PC-9 (cell line): Measurements from ENCODE around the gene LAMA2. TPM values are rescaled to one million over a fixed set of nuclear protein-coding genes. Genes with fewer than 3 reads are reported as not detected.
A peak's percentile ranks its signal among the peaks of the same experiment; 100 is the strongest.
"Not testable (repeated sequence)": the region's sequence is repeated elsewhere in the genome, so short reads cannot be mapped to it uniquely, and the experiment has no call there.

Experiments
- BruUV-seq: library from RNA; stranded (reverse); fragments of 400-500 nt; replicated peaks from 2 replicates; lab custom pipeline; 2021; lab: Mats Ljungman, UMichigan
- CTCF ChIA-PET: fragments of 300-600 bp; sonication (Branson Sonifier 250); formaldehyde crosslinking; loops from one replicate; lab custom pipeline; 2022; ENCODE audit warnings: antibody characterized with exemption; lab: Charles Lee
- POLR2A ChIA-PET: fragments of 300-600 bp; sonication (Branson Sonifier 250); formaldehyde crosslinking; loops from one replicate; lab custom pipeline; 2022; ENCODE audit warnings: antibody characterized with exemption; ENCODE audit not compliant: unreplicated experiment; lab: Charles Lee
- DNase-seq, 2 experiments: peaks; one replicate each; pipeline versions ENCODE4 v3.0.0 to v3.0.0-alpha.2; 2015 to 2022; ENCODE audit warnings: mixed read lengths in 1 of 2
- H2AFZ ChIP-seq: fragments of 200-600 bp; sonication (generic); 2 replicates; pipeline ENCODE4 v1.8.1; 2017; ENCODE audit warnings: antibody characterized with exemption
- H3F3A ChIP-seq: fragments of 200-600 bp; sonication (generic); 2 replicates; pipeline ENCODE4 v1.8.1; 2017; ENCODE audit warnings: antibody characterized with exemption, mild to moderate bottlenecking, low read depth; ENCODE audit not compliant: insufficient read depth
- H3K27ac ChIP-seq: fragments of 200-600 bp; sonication (generic); 2 replicates; pipeline ENCODE4 v1.6.1; 2016; ENCODE audit warnings: mixed run types
- H3K27me3 ChIP-seq: fragments of 200-600 bp; sonication (generic); 2 replicates; pipeline ENCODE4 v1.6.1; 2016; ENCODE audit warnings: low read depth, mixed run types; ENCODE audit not compliant: insufficient read depth
- H3K36me3 ChIP-seq: fragments of 200-600 bp; sonication (generic); 2 replicates; pipeline ENCODE4 v1.6.1; 2016; ENCODE audit warnings: low read depth, mixed run types
- H3K4me1 ChIP-seq: fragments of 200-600 bp; sonication (generic); replicated peaks from 2 replicates; pipeline ENCODE4 v1.6.1; 2016; ENCODE audit warnings: mixed run types; ENCODE audit not compliant: insufficient read depth
- H3K4me2 ChIP-seq: fragments of 200-600 bp; sonication (generic); 2 replicates; pipeline ENCODE4 v1.6.1; 2017; ENCODE audit warnings: mixed run types
- H3K4me3 ChIP-seq: fragments of 200-600 bp; sonication (generic); 2 replicates; pipeline ENCODE4 v1.6.1; 2016; ENCODE audit warnings: mixed run types
- H3K79me2 ChIP-seq: fragments of 200-600 bp; sonication (generic); 2 replicates; pipeline ENCODE4 v1.6.1; 2017; ENCODE audit warnings: low read depth, mixed run types
- H3K9me2 ChIP-seq: fragments of 200-600 bp; sonication (generic); 2 replicates; pipeline ENCODE4 v1.8.1; 2017; ENCODE audit warnings: mild to moderate bottlenecking; ENCODE audit not compliant: insufficient read depth
- H3K9me3 ChIP-seq: fragments of 200-600 bp; sonication (generic); 2 replicates; pipeline ENCODE4 v1.8.1; 2016; ENCODE audit warnings: low read depth; ENCODE audit not compliant: insufficient read depth
- H4K20me1 ChIP-seq: fragments of 200-600 bp; sonication (generic); 2 replicates; pipeline ENCODE4 v1.8.1; 2017; ENCODE audit not compliant: insufficient read depth
- CTCF ChIP-seq: fragments of 200-600 bp; sonication (generic); conservative IDR thresholded peaks from 2 replicates; pipeline ENCODE4 v1.6.1; 2017; ENCODE audit warnings: mixed run types, antibody characterized with exemption, mild to moderate bottlenecking, moderate library complexity
- EZH2 ChIP-seq: fragments of 200-600 bp; sonication (generic); IDR thresholded peaks from 2 replicates; pipeline ENCODE4 v1.8.0; 2017; ENCODE audit warnings: antibody characterized with exemption, low read depth
- intact Hi-C: fragments of 100-400 bp; cut with micrococcal nuclease; formaldehyde crosslinking; loops from one replicate; pipeline ENCODE4 v1.10.0; 2022; ENCODE audit not compliant: unreplicated experiment
- total RNA-seq: library from RNA; stranded (reverse); gene quantifications from 2 replicates; pipeline ENCODE4 v1.2.3, GENCODE V29; 2021

The LAMA2 gene
- total RNA-seq, 1 experiment from 2014 or later: 2.8 TPM

- POLR2A ChIA-PET: no interaction called here
- CTCF ChIA-PET: no interaction called here
- H3K36me3 ChIP-seq: no peaks in the 10 kb centered on the region
- no peaks in the 10 kb centered on the region for H3K79me2 ChIP-seq
- no peaks in the 10 kb centered on the region for H3K27me3 ChIP-seq
- BruUV-seq: no TSS peak
- no peak overlapping the region for H3K4me2 ChIP-seq
- H3K4me3 ChIP-seq: no peak overlapping the region
- H3K27ac ChIP-seq: no peak overlapping the region
- H3K9me3 ChIP-seq: no peaks in the 10 kb centered on the region
- no peak for DNase-seq
- H4K20me1 ChIP-seq: no peaks in the 10 kb centered on the region
- H2AFZ ChIP-seq: no peak overlapping the region
- H3K9me2 ChIP-seq: no peaks in the 10 kb centered on the region
- TF ChIP-seq EZH2 (no peak), CTCF (no peak)
- intact Hi-C loops: no loop called here
- no peaks in the 10 kb centered on the region for H3F3A ChIP-seq
- no peaks in the 10 kb centered on the region for H3K4me1 ChIP-seq
Observed at GRCh38 chr6:129153257-129153656, 270.3 kb downstream of the LAMA2 start.

DNA sequence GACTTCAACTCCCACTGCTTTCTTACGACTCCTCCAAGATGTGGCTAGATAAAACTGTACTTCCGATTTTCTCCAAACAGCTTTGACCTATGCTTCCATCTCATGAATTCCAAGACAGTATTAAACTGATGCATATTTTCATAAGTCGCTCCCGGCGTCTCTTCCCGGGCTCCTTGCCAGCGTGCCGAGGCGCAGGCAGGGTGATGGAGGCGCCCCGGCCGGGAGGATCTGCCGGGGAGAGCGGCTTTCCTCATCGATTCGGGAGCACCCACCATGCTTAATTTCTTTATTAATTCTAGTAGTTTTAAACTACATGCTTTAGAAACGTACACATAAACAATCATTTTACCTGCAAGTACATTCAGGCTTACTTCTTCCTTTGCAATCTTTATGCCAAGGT, 276.3 kb downstream of the LAMA2 start:
- DNase-seq, H3K79me2 ChIP-seq, H3K9me2 ChIP-seq, H4K20me1 ChIP-seq, H3K36me3 ChIP-seq, H3K4me3 ChIP-seq, H3F3A ChIP-seq, POLR2A ChIA-PET, H3K9me3 ChIP-seq, H3K27ac ChIP-seq, H3K4me1 ChIP-seq, intact Hi-C loops, H3K27me3 ChIP-seq, H3K4me2 ChIP-seq, BruUV-seq, CTCF ChIA-PET: not testable (repeated sequence)
- H2AFZ ChIP-seq: peak overlapping the region; percentile 51; the same call in 1 of the 2 replicates

- Histone ChIP-seq H2AFZ (no peak overlapping the region), H3K4me1 (no peaks in the 10 kb centered on the region), H3K79me2 (no peaks in the 10 kb centered on the region), H3K9me3 (0 out of 2 replicates have a peak, but pooled peaks cover 4% of the 10 kb centered on the region), H3K4me2 (no peak overlapping the region), H3F3A (no peaks in the 10 kb centered on the region), H3K9me2 (no peaks in the 10 kb centered on the region; the same call in 1 of the 2 replicates), H3K36me3 (no peaks in the 10 kb centered on the region), H3K27me3 (no peaks in the 10 kb centered on the region), H4K20me1 (no peaks in the 10 kb centered on the region), H3K27ac (no peak overlapping the region), H3K4me3 (no peak overlapping the region)
- intact Hi-C loops: no loop called here
- TF ChIP-seq CTCF (no peak), EZH2 (no peak)
- DNase-seq: no peak
- BruUV-seq: no TSS peak
- CTCF ChIA-PET: no interaction called here
- POLR2A ChIA-PET: no interaction called here
Observed at GRCh38 chr6:129162605-129163004, 279.7 kb downstream of the LAMA2 start.

DNA sequence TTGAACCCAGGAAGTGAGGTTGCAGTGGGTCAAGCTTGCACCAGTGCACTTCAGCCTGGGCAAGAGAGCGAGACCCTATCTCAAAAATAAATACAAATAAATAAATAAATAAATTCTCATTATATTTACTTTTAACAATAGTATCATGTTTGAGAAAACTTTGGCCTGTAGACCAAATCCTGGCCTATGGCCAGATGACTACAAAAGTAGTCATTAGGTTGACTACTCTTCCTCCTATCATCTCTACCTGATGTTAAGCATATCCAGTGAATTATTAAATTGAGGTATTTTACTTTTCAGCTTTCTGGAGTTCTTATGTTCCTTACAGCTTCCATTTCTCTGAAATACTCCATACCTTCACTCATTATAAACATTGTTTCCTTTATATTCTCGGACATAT, 280.6 kb downstream of the LAMA2 start:
- no peaks in the 10 kb centered on the region; the same call in 1 of the 2 replicates for H3K9me2 ChIP-seq
- no TSS peak for BruUV-seq
- H3K4me3 ChIP-seq: no peak overlapping the region
- no peaks in the 10 kb centered on the region for H4K20me1 ChIP-seq
- no peaks in the 10 kb centered on the region for H3K4me1 ChIP-seq
- H3K27ac ChIP-seq: no peak overlapping the region
- H3K4me2 ChIP-seq: no peak overlapping the region
- TF ChIP-seq CTCF (no peak), EZH2 (no peak)
- intact Hi-C loops: no loop called here
- no peak for DNase-seq
- no peaks in the 10 kb centered on the region for H3F3A ChIP-seq
- H3K36me3 ChIP-seq: no peaks in the 10 kb centered on the region
- 0 out of 2 replicates have a peak, but pooled peaks cover 4% of the 10 kb centered on the region for H3K9me3 ChIP-seq
- H2AFZ ChIP-seq: no peak overlapping the region
- H3K79me2 ChIP-seq: no peaks in the 10 kb centered on the region
- CTCF ChIA-PET: no interaction called here
- H3K27me3 ChIP-seq: no peaks in the 10 kb centered on the region
- POLR2A ChIA-PET: no interaction called here
